ENCODE measurements around the gene PER3. TPM values are rescaled to one million over a fixed set of nuclear protein-coding genes. Genes with fewer than 3 reads are reported as not detected.
A peak's percentile ranks its signal among the peaks of the same experiment; 100 is the strongest.

The PER3 gene
- total and polyA plus RNA-seq, 2 of the 4 experiments (the other 2 are of a cell fraction), result 3.4 to 4.2 TPM

GRCh38 chr1:7810395-7810794, 26.3 kb downstream of the PER3 start:
- peaks cover 13% of the 10 kb centered on the region for H3K36me3 ChIP-seq (ENCODE audit: control insufficient read depth, insufficient read depth, low read length)
- in situ Hi-C loops (cut with MboI; ENCODE audit: low sequenced_read_pairs), result no loop called here
- peak; percentile 98 for ATAC-seq (ENCODE audit: low read depth)

More at GRCh38 chr1:7810395-7810794, 26.3 kb downstream of the PER3 start:
- no peak overlapping the region for H3K23ac ChIP-seq (ENCODE audit: low read depth, low read length)
- peaks cover 2% of the 10 kb centered on the region; the same call in 1 of the 2 replicates for H3K4me1 ChIP-seq (ENCODE audit: control insufficient read depth, insufficient read depth, low read length)
- DNase-seq, result peak; percentile 96
- no CpG with 5 or more reads among the region's 7 CpGs for WGBS, 2 experiments (ENCODE audit: extremely low coverage in 2 of 2, insufficient read length in 1 of 2)
- H3K9ac ChIP-seq (ENCODE audit: low read depth, low read length), result no peak overlapping the region
- no peak overlapping the region for H2BK20ac ChIP-seq (ENCODE audit: low read depth, low read length)
- no peak overlapping the region for H3K27ac ChIP-seq (ENCODE audit: insufficient read depth, low read length)
- H3K9me1 ChIP-seq (ENCODE audit: insufficient read depth, low read length), result no peaks in the 10 kb centered on the region
- no peaks in the 10 kb centered on the region for H3K79me1 ChIP-seq (ENCODE audit: low read depth in 1 of 2, low read length in 2 of 2)
- BruUV-seq (replicated peaks), result no TSS peak
- H4K20me1 ChIP-seq (ENCODE audit: insufficient read depth, low read length), result no peaks in the 10 kb centered on the region
- TF ChIP-seq MAZ (IDR thresholded peaks at IDR 0.05; ENCODE audit: borderline replicate concordance, low read depth, low read length), result no peak
- no peak for TF ChIP-seq SMC3 (IDR thresholded peaks at IDR 0.05; ENCODE audit: low read depth, low read length)
- no peak for TF ChIP-seq CTCF (conservative IDR thresholded peaks at IDR 0.05; ENCODE audit: low read depth, low read length)
- peak; percentile 74; the same call in 1 of the 2 replicates for TF ChIP-seq NFE2L2 (IDR thresholded peaks at IDR 0.05; ENCODE audit: low read depth, low read length)
- peak; percentile 61 for TF ChIP-seq MAFK (IDR thresholded peaks at IDR 0.05; ENCODE audit: low read depth, low read length)
- TF ChIP-seq CEBPB (IDR thresholded peaks at IDR 0.05; ENCODE audit: low read depth, low read length), result peak; percentile 29; the same call in 1 of the 2 replicates
- no peak for TF ChIP-seq POLR2A (IDR thresholded peaks at IDR 0.05; ENCODE audit: low read depth, low read length)
- TF ChIP-seq RAD21 (IDR thresholded peaks at IDR 0.05; ENCODE audit: low read length), result no peak
- TF ChIP-seq FOS (IDR thresholded peaks at IDR 0.05; ENCODE audit: low read depth, low read length), result peak; percentile 98
- TF ChIP-seq BHLHE40 (IDR thresholded peaks at IDR 0.05; ENCODE audit: low read depth, low read length), result peak; percentile 79; the same call in 1 of the 2 replicates
- no peak overlapping the region for H4K5ac ChIP-seq (ENCODE audit: low read depth, low read length)
- H3K27me3 ChIP-seq (ENCODE audit: control insufficient read depth, insufficient read depth, low read length), result no peaks in the 10 kb centered on the region
- H2BK15ac ChIP-seq (ENCODE audit: low read depth, low read length), result no peak overlapping the region
- H3K56ac ChIP-seq (ENCODE audit: extremely low read depth, insufficient read depth, low read length), result no peak overlapping the region
- no peak overlapping the region for H3K14ac ChIP-seq (replicated peaks; ENCODE audit: low read depth, low read length)
- H3K9me3 ChIP-seq (ENCODE audit: control insufficient read depth, insufficient read depth, low read length), result peaks cover 9% of the 10 kb centered on the region
- no peak overlapping the region for H3K4ac ChIP-seq (ENCODE audit: low read depth, low read length)
- H3K4me3 ChIP-seq (ENCODE audit: insufficient read depth, low read depth, low read length), result no peak overlapping the region
- no peak overlapping the region for H3K4me2 ChIP-seq (ENCODE audit: low read depth, low read length)
- CTCF ChIA-PET, result interaction anchor here (0.7 to 1.5 kb wide), 4 partner anchors 22 to 134 kb away, joined by 3 to 4 read pairs (median 3); no protein-coding TSS in a partner anchor
- no peak overlapping the region for H4K8ac ChIP-seq (ENCODE audit: low read depth in 2 of 2, low read length in 2 of 2)
- H4K91ac ChIP-seq (ENCODE audit: insufficient read depth, low read depth, low read length), result no peak overlapping the region
- H2BK5ac ChIP-seq (ENCODE audit: low read depth, low read length, poor library complexity, severe bottlenecking), result no peak overlapping the region
- intact Hi-C loops (cut with micrococcal nuclease) (no loop called here), dilution Hi-C loops (cut with HindIII; ENCODE audit: low sequenced_read_pairs, unreplicated experiment) (no loop called here)
- H2BK120ac ChIP-seq (ENCODE audit: low read depth, low read length), result no peak overlapping the region
- H2AFZ ChIP-seq (replicated peaks; ENCODE audit: low read length, poor library complexity), result no peak overlapping the region
- H3K18ac ChIP-seq (ENCODE audit: low read depth, low read length), result no peak overlapping the region
- no peak overlapping the region for H2AK5ac ChIP-seq (ENCODE audit: low read depth, low read length)
- POLR2A ChIA-PET (ENCODE audit: unreplicated experiment), result no interaction called here
- no peak overlapping the region for H2AK9ac ChIP-seq (replicated peaks; ENCODE audit: low read depth, low read length, poor library complexity)
